ENCODE results near the gene SLC15A1. TPM values are rescaled to one million over a fixed set of nuclear protein-coding genes. Genes with fewer than 3 reads are reported as not detected.

Gene SLC15A1
- total RNA-seq, 1 donor, result not detected

- TF ChIP-seq CTCF (IDR thresholded peaks at IDR 0.05; ENCODE audit: insufficient read depth, low read depth, low read length), result no peak
- peak; percentile 53 for DNase-seq (ENCODE audit: low read depth)
- no peak overlapping the region for H3K4me3 ChIP-seq (ENCODE audit: low read depth, low read length)
Observed at GRCh38 chr13:98775844-98776598, 23.5 kb upstream of the SLC15A1 start.

- no peak for TF ChIP-seq CTCF (IDR thresholded peaks at IDR 0.05; ENCODE audit: insufficient read depth, low read depth, low read length)
- no peak overlapping the region for H3K4me3 ChIP-seq (ENCODE audit: low read depth, low read length)
- DNase-seq (ENCODE audit: low read depth), result no peak
Observed at GRCh38 chr13:98775386-98775785, 22.9 kb upstream of the SLC15A1 start.

- TF ChIP-seq CTCF (IDR thresholded peaks at IDR 0.05; ENCODE audit: insufficient read depth, low read depth, low read length), result no peak
- no peak for DNase-seq (ENCODE audit: low read depth)
- no peak overlapping the region for H3K4me3 ChIP-seq (ENCODE audit: low read depth, low read length)
Observed at GRCh38 chr13:98774776-98775175, 22.3 kb upstream of the SLC15A1 start.

- no peak overlapping the region for H3K4me3 ChIP-seq (ENCODE audit: low read depth, low read length)
- no peak for DNase-seq (ENCODE audit: low read depth)
- TF ChIP-seq CTCF (IDR thresholded peaks at IDR 0.05; ENCODE audit: insufficient read depth, low read depth, low read length), result no peak
Observed at GRCh38 chr13:98773921-98774320, 21.4 kb upstream of the SLC15A1 start.

DNA sequence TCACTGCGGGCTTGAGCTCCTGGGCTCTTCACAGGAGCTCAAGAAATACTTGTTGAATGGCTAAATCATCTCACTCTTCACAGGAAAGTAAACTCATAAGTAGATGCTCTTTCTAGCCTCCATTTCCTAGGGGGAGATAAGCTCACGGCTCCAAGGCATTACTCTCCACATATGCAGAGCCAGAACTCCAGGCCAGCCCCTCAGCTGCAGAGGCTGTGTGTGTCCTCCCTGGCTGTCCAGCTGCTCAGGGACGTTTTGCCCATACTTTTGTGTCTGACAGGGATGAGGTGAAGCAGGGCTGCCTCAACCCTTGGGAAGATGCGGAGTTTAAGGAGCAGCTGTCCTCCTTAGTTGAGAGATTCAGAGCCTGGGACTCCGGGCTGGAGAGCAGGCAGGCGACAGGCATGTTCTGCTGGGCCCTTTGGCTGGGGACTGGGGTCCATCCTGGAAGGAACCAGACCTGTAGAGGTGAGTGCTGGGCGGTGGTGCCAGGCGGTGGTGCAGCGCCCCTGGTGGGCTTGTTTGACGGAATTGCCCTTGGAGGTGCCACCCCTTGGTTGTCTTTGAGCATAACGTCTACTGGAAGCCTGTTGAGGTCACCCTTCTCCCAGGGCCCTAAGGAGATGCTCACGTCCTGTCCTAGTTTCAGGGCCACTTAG, 20.5 kb upstream of the SLC15A1 start:
- no peak overlapping the region for H3K4me3 ChIP-seq (ENCODE audit: low read depth, low read length)
- no peak for DNase-seq (ENCODE audit: low read depth)
- no peak for TF ChIP-seq CTCF (IDR thresholded peaks at IDR 0.05; ENCODE audit: insufficient read depth, low read depth, low read length)

DNA sequence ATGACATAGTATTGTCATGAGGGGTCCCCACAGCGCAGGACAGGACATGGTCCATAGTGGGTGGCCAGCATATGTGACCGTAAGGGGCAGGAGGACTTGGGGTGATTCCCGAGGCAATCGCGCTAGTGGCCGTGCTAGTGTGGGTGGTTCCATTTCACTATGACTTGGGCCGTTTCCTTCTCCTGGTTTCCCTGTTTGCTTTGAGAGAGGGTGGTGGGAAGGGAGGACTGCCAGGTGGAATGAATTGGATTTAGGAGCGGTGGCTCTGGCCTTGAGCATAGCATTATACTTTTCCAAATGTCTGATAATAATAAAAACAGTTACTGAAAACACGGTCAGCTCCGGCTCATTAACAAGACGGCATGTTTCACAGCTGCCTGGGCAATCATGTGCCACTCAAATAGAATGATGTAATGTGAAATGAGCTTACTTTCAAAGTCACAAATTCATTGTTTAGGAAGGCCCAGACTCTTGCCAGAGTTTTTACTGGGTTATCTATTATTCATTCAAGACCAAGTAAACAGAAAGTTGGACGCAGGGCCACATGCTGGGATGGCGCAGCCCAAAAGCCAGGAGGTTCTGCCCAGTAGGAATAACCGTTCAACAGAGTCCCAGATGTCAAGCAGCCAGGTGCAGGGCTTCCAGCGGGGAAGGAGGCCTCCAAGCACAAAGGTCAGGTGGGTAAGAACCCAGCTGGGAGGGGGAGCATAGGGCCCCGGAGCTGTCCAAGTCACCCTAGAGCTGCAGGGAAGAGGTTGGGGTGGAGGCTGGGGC, 19.6 kb upstream of the SLC15A1 start:
- no peak for DNase-seq (ENCODE audit: low read depth)
- H3K4me3 ChIP-seq (ENCODE audit: low read depth, low read length), result no peak overlapping the region
- no peak for TF ChIP-seq CTCF (IDR thresholded peaks at IDR 0.05; ENCODE audit: insufficient read depth, low read depth, low read length)
